HG02571 (cell line): ENCODE measurements around the gene RAB39B.
A peak's percentile ranks its signal among the peaks of the same experiment; 100 is the strongest.

Experiments used
- ATAC-seq: cut with Tn5 transposase; IDR thresholded peaks from one replicate; pipeline ENCODE4 v1.9.1; 2021; ENCODE audit warnings: mild to moderate bottlenecking, moderate library complexity; ENCODE audit not compliant: unreplicated experiment

The RAB39B gene

DNA sequence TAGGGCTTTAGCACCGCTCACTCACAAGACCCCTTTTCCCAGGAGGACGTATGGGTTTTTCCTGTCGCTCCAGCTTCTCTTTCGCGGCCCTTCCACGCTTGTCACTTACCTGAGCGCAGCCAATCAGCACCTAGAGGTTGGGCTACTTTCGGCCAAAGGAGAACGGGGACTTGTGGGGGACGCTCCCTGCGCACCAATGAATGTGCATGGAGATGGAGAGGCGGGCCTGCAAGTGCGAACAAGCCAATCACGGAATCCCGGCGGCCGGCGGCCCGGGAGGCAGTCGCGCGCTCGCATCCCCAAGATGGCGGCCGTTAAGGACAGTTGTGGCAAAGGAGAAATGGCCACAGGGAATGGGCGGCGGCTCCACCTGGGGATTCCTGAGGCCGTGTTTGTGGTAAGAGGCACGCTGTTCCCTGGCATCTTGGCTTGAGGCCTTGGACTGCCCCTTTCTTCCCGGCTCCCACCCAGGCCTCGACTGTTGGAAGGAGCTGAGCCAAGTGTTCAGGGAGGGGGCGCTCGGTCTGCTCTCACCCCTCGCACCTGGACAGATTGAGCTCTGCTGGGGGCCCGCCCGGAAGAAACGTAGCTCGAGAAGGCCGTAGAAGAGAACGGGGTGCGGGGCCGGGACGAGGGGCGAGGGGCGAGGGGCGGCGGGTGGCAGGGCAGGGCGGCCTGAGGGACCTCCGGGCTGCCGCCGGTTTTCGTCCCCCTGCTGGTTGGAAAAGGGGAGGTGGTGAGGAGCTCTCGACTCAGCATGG, 47.9 kb downstream of the RAB39B start, which contains the start of gene VBP1:
VBP1 (plus strand) TSS at position 282 of the 761 bp plus-strand sequence; CDS start at position 305, 23 bp downstream.
- peak; percentile 96 for ATAC-seq

- peak; percentile 24 for ATAC-seq
Observed at GRCh38 chrX:155215443-155216178, 48.7 kb downstream of the RAB39B start.

DNA sequence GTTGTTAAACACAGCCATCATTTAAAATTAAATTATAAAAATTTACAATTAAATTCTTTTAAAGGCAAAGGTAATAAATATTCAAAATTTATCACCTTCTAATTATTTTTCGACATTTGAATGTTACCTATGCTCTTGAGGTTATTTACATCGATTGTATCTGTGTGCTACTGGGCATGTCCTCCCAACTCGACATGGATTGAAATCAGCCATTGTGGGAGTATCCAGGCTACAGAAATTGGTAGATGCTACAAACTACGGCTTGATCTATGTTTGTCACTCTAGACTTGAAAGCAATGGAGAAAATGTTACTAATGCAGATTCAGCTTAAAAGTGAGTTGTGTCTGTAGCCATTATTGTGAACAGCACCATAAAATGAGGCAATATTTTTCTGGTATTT, 50.6 kb downstream of the RAB39B start:
- no peak for ATAC-seq

DNA sequence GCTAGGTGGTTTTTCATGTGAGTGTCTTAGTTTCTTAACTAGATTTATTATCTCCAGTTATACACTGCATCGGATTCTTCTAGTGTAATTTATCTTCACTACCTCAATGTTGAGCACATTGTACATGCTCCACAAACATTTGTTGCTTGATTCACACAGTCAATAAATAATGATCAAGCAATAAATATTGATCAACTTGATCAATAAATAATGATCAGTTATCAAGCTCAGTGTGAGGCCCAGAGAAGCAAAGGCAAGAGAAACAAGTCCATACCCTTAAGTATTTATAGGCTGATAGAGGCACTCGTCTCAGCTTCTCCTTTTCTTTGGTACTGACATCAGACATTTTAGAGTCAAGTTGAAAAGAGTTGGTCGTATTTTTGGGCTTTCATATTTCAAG, 53.1 kb downstream of the RAB39B start:
- no peak for ATAC-seq
